Hippocampal formation (tissue), 2 donors: ENCODE data around the gene TRIP10.
"Not testable (repeated sequence)": the region's sequence is repeated elsewhere in the genome, so short reads cannot be mapped to it uniquely, and the experiment has no call there.

Experiments used
- DNase-seq, 2 donors: peaks; one replicate each; lab custom pipeline; 2025; lab: John Stamatoyannopoulos, UW

Gene TRIP10

GRCh38 chr19:6768236-6768785 is 28.8 kb downstream of the TRIP10 start:
- DNase-seq = no peak

- no peak for DNase-seq
These were observed 29.6 kb downstream of the TRIP10 start for GRCh38 chr19:6769006-6769619.

GRCh38 chr19:6771648-6772027 is 32.2 kb downstream of the TRIP10 start:
- DNase-seq = not testable (repeated sequence)

- peak; percentile 15 to 26 for DNase-seq
These were observed 32.8 kb downstream of the TRIP10 start, which contains the start of gene VAV1 for GRCh38 chr19:6772028-6772865. VAV1 (plus strand) TSS chr19:6772708; CDS start chr19:6772808, 100 bp downstream.

GRCh38 chr19:6772866-6773322 is 33.4 kb downstream of the TRIP10 start:
- no peak for DNase-seq

- peak in 1 of 2 donors; percentile 43 for DNase-seq
These were observed 33.9 kb downstream of the TRIP10 start for GRCh38 chr19:6773323-6773931.

- no peak for DNase-seq
These were observed 35.6 kb downstream of the TRIP10 start for GRCh38 chr19:6774821-6775707.

GRCh38 chr19:6776045-6776444 is 36.6 kb downstream of the TRIP10 start:
- not testable (repeated sequence) for DNase-seq

- DNase-seq = no peak
These were observed 37.5 kb downstream of the TRIP10 start for GRCh38 chr19:6776999-6777398.

GRCh38 chr19:6777434-6777833 is 38.0 kb downstream of the TRIP10 start:
- DNase-seq = no peak

GRCh38 chr19:6778386-6778785 is 38.9 kb downstream of the TRIP10 start:
- no peak for DNase-seq

- no peak for DNase-seq
These were observed 39.7 kb downstream of the TRIP10 start for GRCh38 chr19:6779206-6779605.

GRCh38 chr19:6787393-6787792 is 47.9 kb downstream of the TRIP10 start:
- DNase-seq = no peak

- DNase-seq = no peak
These were observed 49.4 kb downstream of the TRIP10 start for GRCh38 chr19:6788896-6789295.

- DNase-seq = no peak
These were observed 51.0 kb downstream of the TRIP10 start for GRCh38 chr19:6790194-6791128.

- DNase-seq = no peak
These were observed 51.8 kb downstream of the TRIP10 start for GRCh38 chr19:6791237-6791636.

- no peak for DNase-seq
These were observed 53.9 kb downstream of the TRIP10 start for GRCh38 chr19:6793411-6793810.

- DNase-seq = no peak
These were observed 54.5 kb downstream of the TRIP10 start for GRCh38 chr19:6793973-6794372.

GRCh38 chr19:6794686-6795431 is 55.4 kb downstream of the TRIP10 start:
- no peak for DNase-seq

- no peak for DNase-seq
These were observed 56.8 kb downstream of the TRIP10 start for GRCh38 chr19:6796278-6796677.
